ENCODE data around the gene FSTL4. TPM values are rescaled to one million over a fixed set of nuclear protein-coding genes. Genes with fewer than 3 reads are reported as not detected.

Gene FSTL4
- total RNA-seq, 4 donors from 2014 or later: 0.18 to 0.27 (median 0.20) TPM; not detected in 1

GRCh38 chr5:133415506-133415905, 196.8 kb downstream of the FSTL4 start:
- H3K36me3 ChIP-seq: no peaks in the 10 kb centered on the region
- H3K27ac ChIP-seq: no peak overlapping the region
- no peaks in the 10 kb centered on the region for H3K4me1 ChIP-seq
- in situ Hi-C loops (cut with MboI; ENCODE audit: low sequenced_read_pairs in 4 of 4) (loop anchor here in 1 of 4 donors (25.0 kb wide), 1 partner anchor 447 kb away; no protein-coding TSS in a partner anchor), intact Hi-C loops (cut with DNase I; ENCODE audit: low total_unique reads) (no loop called here)
- no peak for DNase-seq
- no peaks in the 10 kb centered on the region for H3K9me3 ChIP-seq
- H3K4me3 ChIP-seq: no peak overlapping the region
- H3K27me3 ChIP-seq: no peaks in the 10 kb centered on the region
- TF ChIP-seq CTCF (IDR thresholded peaks at IDR 0.05 in 4 of 5, conservative IDR thresholded peaks at IDR 0.05 in 1 of 5) (no peak), POLR2A (IDR thresholded peaks at IDR 0.05) (no peak)
- ATAC-seq: no peak

DNA sequence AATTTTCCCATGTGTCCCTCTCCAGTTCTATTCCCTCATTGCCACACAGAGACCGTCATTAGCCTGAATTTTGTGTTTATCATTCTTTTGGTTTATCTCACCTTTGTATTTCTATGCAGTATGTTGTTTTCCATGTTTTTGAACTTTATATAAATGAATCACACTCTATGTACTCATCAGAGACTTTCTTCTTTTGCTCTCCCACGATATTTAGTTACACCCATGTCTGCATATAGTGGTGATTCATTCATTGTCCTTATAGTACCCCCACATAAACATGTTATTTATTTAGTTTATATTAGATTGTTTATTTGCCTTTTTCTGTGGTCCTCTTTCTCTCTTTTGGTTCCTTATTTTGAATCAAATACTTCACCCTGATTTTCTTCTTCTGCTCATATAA, 199.7 kb downstream of the FSTL4 start:
- ATAC-seq: no peak
- TF ChIP-seq POLR2A (IDR thresholded peaks at IDR 0.05) (no peak), CTCF (IDR thresholded peaks at IDR 0.05 in 4 of 5, conservative IDR thresholded peaks at IDR 0.05 in 1 of 5) (no peak)

DNA sequence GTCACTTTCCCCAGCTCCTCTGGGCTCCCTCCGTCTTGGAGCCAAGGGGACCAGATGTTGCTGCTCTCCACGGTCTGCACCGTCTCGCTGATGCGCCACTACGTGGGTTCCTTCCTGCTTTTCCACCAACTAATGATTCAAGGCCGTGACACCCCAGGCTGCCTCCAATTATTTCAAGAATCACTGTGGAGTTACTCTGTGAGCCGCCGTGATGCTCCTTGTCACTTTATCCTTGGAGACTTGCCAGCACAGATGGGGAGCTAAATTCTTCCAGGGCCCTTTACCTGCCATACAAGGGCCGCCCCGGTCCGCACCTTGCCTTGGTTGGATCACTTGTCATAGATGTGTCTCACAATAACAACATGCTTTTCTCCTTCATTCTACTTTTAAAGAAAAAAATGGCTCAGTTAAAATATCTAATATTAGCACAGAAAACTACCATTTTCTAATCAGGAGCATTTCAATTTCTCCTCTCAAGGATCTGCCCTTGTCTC, 202.0 kb downstream of the FSTL4 start:
- no peak overlapping the region for H3K4me3 ChIP-seq
- in situ Hi-C loops (cut with MboI; ENCODE audit: low sequenced_read_pairs in 4 of 4): loop anchor here in 1 of 4 donors (25.0 kb wide), 1 partner anchor 452 kb away; no protein-coding TSS in a partner anchor
- no peak overlapping the region for H3K27ac ChIP-seq
- H3K4me1 ChIP-seq: no peaks in the 10 kb centered on the region
- no peaks in the 10 kb centered on the region for H3K27me3 ChIP-seq
- H3K9me3 ChIP-seq: no peaks in the 10 kb centered on the region
- no peak for DNase-seq
- intact Hi-C loops (cut with DNase I; ENCODE audit: low total_unique reads): no loop called here
- ATAC-seq: no peak
- TF ChIP-seq CTCF (IDR thresholded peaks at IDR 0.05 in 4 of 5, conservative IDR thresholded peaks at IDR 0.05 in 1 of 5) (no peak), POLR2A (IDR thresholded peaks at IDR 0.05) (no peak)
- H3K36me3 ChIP-seq: no peaks in the 10 kb centered on the region

More for the DNA sequence above, 199.7 kb downstream of the FSTL4 start:
- Histone ChIP-seq H3K27me3 (no peaks in the 10 kb centered on the region), H3K4me1 (no peaks in the 10 kb centered on the region), H3K27ac (no peak overlapping the region), H3K4me3 (no peak overlapping the region), H3K9me3 (no peaks in the 10 kb centered on the region), H3K36me3 (no peaks in the 10 kb centered on the region)
- DNase-seq: no peak
- intact Hi-C loops (cut with DNase I; ENCODE audit: low total_unique reads) (no loop called here), in situ Hi-C loops (cut with MboI; ENCODE audit: low sequenced_read_pairs in 4 of 4) (loop anchor here in 1 of 4 donors (25.0 kb wide), 1 partner anchor 450 kb away; no protein-coding TSS in a partner anchor)

DNA sequence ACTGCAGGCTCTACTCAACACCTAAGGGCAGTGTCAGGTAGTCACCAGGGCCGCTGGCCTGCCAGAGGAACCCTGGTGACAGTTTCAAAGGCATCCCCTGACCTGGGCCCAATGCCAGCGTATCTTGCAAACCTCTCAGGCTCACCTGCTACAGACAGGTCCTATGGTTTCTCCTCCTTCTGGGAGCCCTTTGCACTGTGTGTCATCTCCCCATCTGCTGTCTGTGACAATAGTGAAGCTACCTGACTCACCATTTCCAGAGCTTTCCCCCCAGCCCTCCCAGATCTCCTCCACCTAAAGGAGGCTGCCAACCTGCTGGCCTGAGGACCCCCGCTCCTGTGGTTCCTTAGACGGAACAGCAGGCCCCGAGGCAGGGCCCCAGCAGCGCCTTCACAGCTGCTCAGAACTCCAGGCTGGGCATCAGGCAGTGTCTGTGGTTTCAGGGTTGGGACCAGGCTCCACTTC, 203.1 kb downstream of the FSTL4 start:
- Histone ChIP-seq H3K4me3 (no peak overlapping the region), H3K4me1 (no peaks in the 10 kb centered on the region), H3K27ac (no peak overlapping the region), H3K27me3 (no peaks in the 10 kb centered on the region), H3K36me3 (no peaks in the 10 kb centered on the region), H3K9me3 (no peaks in the 10 kb centered on the region)
- intact Hi-C loops (cut with DNase I; ENCODE audit: low total_unique reads) (no loop called here), in situ Hi-C loops (cut with MboI; ENCODE audit: low sequenced_read_pairs in 4 of 4) (loop anchor here in 1 of 4 donors (25.0 kb wide), 1 partner anchor 453 kb away; no protein-coding TSS in a partner anchor)
- no peak for ATAC-seq
- no peak for TF ChIP-seq CTCF (IDR thresholded peaks at IDR 0.05 in 4 of 5, conservative IDR thresholded peaks at IDR 0.05 in 1 of 5)
- TF ChIP-seq POLR2A (IDR thresholded peaks at IDR 0.05): no peak
- no peak for DNase-seq

All from gastrocnemius medialis (tissue), 4 donors.